KOPT-K1 (cell line): ENCODE results near the gene EWSR1.

ENCODE experiments used
- H3K27ac ChIP-seq: fragments of 200-600 bp; sonication (generic); 2 replicates; pipeline ENCODE4 v1.5.1; 2016; ENCODE audit warnings: antibody characterized with exemption, mild to moderate bottlenecking, low read depth, low read length; ENCODE audit not compliant: poor library complexity, severe bottlenecking
- H3K36me3 ChIP-seq: fragments of 200-600 bp; sonication (generic); 2 replicates; pipeline ENCODE4 v1.5.1; 2017; ENCODE audit warnings: antibody characterized with exemption, mild to moderate bottlenecking, low read length, moderate library complexity; ENCODE audit not compliant: insufficient read depth
- H3K9me3 ChIP-seq: fragments of 200-600 bp; sonication (generic); 2 replicates; pipeline ENCODE4 v1.5.1; 2017; ENCODE audit warnings: antibody characterized with exemption, low read length, mild to moderate bottlenecking; ENCODE audit not compliant: insufficient read depth, poor library complexity, severe bottlenecking

The EWSR1 gene

DNA sequence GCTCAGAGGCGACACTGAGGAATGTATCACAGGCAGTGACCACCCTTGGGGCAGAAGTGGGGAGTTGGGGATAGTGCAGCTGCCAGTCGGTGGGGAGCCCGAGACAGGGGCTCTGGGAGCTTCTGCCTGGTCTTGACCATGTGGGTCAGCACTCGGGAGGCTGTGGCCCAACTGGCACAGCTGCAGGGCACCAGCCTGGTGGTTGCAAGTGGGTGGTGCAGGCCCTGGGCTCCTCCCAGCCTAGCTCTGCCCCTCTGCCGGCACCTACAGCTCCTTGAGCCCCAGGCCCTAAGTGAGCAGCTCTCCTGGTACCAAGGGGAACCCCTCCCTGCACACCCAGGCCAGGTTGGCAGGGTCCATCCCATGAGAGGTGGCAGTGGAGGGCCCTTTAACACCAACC is 60.0 kb downstream of the EWSR1 start:
- no peaks in the 10 kb centered on the region for H3K9me3 ChIP-seq
- H3K36me3 ChIP-seq, result peaks cover 73% of the 10 kb centered on the region
- H3K27ac ChIP-seq, result no peak overlapping the region

DNA sequence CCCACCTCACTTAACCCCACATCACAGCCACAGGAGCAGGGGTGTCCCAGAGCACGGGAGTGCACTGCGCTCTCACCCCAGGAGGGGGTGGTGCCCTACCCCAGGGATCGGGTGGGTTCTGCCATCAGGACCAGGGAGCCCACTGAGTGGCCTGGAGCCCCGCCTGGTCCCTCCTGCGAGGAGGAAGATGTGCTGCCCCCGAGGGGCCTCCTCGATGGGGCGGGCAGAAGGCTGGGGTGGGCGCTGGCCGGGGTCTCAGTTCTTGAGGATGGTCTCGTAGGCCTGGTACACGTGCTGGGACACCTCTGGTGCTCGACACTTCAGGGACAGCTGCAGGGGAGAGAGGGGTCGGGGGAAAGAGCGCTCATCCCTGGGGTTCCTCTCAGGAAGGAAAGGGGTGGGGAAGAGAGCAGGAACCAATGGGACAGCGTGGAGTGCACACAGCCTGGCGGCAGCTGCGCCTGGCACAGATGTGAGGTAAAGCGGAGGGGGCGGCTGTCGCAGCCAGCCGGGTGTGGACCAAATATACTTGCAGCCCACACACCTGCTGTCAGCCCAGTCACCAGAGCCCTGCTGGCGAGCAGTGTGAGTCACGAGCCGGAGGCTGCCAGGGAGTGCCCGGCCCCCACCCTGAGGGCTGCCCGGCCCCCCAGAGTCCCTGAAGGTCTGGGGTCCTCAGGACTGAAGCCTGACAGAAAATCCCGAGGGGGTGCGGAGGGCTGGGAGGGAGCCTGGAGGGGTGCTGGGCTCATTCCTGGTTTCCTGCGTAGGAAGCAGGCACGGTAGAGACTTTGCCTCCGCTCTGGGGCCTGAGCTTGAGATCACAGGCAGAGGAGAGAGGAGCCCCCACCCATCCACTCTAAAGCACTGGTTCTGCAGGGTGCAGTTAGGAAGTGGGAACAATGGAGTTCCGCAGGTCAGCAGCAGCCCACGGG is 60.8 kb downstream of the EWSR1 start:
- H3K27ac ChIP-seq, result no peak overlapping the region
- peaks cover 80% of the 10 kb centered on the region for H3K36me3 ChIP-seq
- H3K9me3 ChIP-seq, result no peaks in the 10 kb centered on the region

DNA sequence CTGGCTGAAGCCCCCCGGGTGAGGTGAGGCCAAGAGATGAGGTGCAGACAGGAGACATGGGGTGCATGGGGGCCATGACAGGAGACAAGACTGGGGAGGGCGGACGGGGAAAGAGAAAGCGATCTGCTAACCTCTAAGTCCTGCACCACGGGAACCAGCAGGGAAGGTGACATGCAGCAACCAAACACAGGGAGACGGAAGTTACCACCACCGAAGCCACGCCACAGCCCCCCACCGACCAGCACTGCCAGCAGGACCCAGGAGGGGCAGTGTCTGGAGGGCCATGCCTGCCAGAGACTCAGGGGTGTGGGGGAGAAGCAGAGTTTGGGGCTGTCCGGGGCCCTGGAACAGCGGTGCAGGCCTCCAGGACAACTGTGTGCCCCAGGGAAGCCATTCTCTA is 61.5 kb downstream of the EWSR1 start:
- Histone ChIP-seq H3K36me3 (peaks cover 87% of the 10 kb centered on the region), H3K27ac (no peak overlapping the region), H3K9me3 (no peaks in the 10 kb centered on the region)

DNA sequence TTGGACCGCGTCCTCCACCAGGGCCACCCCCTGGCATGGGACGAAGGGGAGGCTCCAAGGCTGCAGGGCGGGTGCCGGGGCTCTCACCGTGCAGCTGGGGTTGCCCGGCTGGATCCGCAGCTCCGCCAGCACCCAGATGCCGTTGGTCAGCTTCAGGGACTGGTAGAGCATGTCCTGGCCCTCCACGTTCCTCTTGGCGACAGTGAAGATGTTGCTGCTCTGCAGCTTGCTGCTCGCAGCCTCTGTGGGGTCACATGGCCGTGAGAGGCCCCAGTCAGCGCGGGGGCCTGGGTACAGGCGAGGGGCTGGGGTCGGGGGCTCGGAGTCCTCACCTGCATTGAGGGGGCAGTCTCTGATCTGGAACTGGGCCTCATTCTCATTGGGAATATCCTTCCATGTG is 62.2 kb downstream of the EWSR1 start:
- no peak overlapping the region for H3K27ac ChIP-seq
- peaks cover 94% of the 10 kb centered on the region for H3K36me3 ChIP-seq
- no peaks in the 10 kb centered on the region for H3K9me3 ChIP-seq

DNA sequence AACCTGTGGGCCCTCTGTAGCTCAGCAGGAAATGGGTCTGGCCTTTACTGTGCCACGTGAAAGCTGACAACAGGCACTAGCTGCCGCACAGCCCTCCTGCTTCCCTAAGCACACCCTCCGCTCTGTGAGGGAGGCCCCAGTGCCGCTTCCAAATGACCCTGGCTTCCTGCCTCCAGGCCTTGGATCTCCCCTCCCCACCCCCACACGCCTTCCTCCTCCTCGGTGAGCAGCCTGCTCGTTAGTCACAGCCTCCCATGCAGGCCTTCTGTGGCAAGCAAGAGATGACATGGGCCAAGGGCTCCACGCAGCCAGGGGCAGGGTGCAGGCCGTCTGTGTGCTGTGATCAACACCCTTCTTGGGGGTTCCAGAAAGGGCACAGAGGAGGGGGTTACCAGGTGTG is 62.7 kb downstream of the EWSR1 start:
- no peak overlapping the region for H3K27ac ChIP-seq
- H3K36me3 ChIP-seq, result peaks cover 98% of the 10 kb centered on the region
- H3K9me3 ChIP-seq, result no peaks in the 10 kb centered on the region

DNA sequence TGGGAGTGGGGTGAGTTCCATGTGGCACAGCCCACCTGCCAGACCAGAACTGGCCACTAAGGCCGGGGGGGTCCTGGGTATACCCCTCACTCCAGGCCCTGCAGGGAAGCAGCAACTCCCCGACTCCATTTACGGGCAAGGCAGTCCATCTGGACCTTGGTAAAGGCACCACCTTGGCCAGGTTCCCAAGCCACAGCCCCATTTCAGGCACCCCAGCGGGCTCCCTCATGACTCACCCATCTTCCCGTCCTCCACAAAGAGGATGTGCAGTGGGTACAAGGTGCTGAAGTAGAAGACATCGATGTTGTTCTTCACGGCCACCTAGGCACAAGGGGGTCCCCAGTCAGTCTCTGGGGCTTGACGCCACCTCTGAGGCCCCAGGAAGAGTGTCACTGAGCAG is 63.1 kb downstream of the EWSR1 start:
- H3K36me3 ChIP-seq, result peaks cover 98% of the 10 kb centered on the region
- no peak overlapping the region for H3K27ac ChIP-seq

DNA sequence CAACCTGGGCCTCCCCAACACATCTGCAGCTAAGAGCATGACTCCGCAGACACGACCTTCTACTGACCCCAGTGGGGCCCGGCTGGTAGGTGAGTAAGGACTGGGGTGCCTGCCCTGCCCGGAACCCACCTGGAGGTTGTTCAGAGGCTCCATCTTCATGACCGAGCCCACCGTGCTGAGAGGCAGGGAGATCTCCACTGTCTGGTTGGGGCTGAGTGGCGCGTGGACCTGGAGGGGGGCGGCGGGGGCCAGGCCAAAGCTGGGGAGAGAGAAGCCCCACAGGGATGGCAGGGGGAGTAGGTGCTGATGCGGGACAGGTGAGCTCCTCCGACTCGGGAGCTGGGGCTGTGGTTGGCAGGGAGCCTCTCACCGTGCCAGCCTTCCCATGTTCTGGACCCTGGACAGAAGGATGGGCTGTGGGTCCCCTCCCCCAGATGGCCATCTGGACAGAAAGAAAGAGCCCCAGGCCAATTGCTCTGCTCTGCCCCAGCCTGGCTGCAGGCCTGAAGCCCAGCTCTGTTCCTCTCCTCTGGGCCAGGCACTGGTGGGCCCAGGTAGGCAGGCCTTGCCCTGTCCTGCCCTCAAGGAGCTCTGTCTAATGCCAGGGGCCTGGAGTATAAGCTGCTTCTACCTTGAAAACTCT is 63.7 kb downstream of the EWSR1 start:
- Histone ChIP-seq H3K9me3 (no peaks in the 10 kb centered on the region), H3K36me3 (peaks cover 98% of the 10 kb centered on the region)

More for the DNA sequence above, 63.1 kb downstream of the EWSR1 start:
- H3K9me3 ChIP-seq, result no peaks in the 10 kb centered on the region

DNA sequence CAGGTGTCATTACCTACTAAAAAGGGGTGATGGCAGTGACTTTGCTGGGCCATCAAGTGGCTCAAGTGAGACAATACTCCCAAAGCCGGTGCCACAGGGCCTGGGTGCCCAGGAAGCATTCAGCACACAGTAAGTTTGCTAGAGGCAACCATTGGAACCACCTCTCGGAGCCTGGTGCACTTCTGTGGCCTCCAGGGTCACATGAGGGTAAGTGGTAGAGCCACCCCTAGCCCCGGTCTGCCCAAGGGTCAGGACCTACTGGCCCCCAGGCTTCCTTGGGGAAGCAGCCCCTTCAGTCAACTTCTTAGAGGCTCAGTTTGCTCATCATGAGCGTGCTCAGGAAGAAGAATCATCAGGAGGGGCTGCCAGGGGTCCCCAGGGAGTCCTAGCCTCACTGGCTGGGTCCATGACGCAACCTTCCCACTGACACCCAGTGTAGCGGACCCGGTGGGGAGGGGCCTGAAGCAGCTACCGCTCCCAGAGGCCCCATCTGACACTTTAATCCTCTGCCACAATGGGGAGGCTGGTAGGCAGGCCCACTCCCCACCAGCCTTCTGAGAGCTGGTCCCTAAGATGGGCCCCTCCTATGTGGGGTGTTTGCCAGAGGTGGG is 64.9 kb downstream of the EWSR1 start:
- Histone ChIP-seq H3K27ac (no peak overlapping the region), H3K36me3 (peaks cover 99% of the 10 kb centered on the region)

More for the DNA sequence above, 63.7 kb downstream of the EWSR1 start:
- no peak overlapping the region for H3K27ac ChIP-seq

DNA sequence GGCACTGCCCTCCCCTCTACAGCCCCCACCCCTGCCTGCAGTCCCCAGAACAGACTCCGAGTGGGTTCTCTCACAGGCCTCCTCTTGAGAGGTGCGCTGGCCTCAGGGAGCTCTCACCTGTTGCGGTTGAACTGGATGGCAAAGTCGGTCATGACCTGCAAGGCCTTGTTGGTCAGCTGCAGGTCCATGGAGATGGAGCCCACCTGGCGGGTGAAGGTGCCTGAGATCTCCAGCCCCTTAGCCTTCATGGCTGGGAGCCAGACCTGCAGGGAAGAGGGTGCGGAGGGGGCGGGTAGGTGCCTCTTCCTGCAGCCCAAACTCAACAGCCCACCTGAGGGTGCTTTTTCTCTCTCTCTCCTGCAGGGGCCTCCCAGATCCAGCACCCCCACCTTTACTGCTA is 66.1 kb downstream of the EWSR1 start:
- H3K27ac ChIP-seq, result no peak overlapping the region
- H3K9me3 ChIP-seq, result no peaks in the 10 kb centered on the region
- peaks cover 99% of the 10 kb centered on the region for H3K36me3 ChIP-seq

More for the DNA sequence above, 64.9 kb downstream of the EWSR1 start:
- no peaks in the 10 kb centered on the region for H3K9me3 ChIP-seq

DNA sequence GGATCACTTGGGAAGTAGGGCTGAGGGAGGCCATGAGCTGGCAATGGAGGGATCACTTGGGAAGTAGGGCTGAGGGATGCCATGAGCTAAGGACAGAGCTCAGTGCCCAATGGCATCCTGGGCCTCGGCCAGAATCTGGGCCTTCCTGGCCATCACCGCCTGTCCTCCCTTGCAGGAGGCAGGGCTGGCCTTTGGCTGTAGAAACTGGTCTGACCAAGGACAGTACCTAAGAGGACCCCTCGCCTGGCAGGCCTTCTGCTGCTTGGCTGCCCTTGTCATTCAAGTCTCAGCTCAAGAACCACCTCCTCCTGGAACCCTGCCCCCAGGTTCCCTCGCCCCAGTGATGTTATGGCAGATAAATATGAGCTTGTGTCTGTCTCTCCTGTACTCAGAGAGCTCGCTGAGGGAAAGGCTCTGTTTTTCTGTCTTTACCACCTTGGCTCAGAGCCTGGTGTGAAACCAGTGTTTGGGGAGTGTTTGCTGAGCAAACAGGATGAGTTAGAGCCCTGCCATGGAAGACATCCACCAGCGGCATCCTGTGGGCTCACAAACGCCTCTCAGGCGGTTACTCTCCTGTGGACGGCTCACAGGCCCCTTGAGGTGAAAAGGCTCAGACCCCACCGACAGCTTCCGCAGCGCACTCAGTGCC is 66.8 kb downstream of the EWSR1 start:
- H3K27ac ChIP-seq, result no peak overlapping the region
- no peaks in the 10 kb centered on the region for H3K9me3 ChIP-seq
- H3K36me3 ChIP-seq, result peaks cover 99% of the 10 kb centered on the region

DNA sequence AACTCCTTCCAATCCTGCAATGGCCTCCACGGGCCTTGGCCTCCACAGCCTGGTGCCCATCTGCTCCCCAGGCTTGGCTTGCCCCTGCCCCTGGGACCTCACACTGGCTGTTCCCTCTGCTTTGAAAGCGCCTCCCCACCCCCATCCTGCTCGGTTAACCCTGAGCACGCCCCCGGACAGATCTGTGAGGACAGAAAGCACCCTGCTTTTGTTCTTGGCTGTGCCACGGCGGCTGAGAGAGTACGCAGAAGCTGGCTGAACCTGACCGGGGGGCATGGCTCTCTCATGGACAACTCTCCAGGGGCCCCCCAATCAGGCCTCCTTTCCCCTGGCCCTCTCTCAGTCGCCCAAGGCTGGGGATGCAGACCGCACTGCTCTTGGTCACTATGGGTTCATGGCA is 67.6 kb downstream of the EWSR1 start:
- Histone ChIP-seq H3K27ac (no peak overlapping the region), H3K9me3 (no peaks in the 10 kb centered on the region), H3K36me3 (peaks cover 99% of the 10 kb centered on the region)

DNA sequence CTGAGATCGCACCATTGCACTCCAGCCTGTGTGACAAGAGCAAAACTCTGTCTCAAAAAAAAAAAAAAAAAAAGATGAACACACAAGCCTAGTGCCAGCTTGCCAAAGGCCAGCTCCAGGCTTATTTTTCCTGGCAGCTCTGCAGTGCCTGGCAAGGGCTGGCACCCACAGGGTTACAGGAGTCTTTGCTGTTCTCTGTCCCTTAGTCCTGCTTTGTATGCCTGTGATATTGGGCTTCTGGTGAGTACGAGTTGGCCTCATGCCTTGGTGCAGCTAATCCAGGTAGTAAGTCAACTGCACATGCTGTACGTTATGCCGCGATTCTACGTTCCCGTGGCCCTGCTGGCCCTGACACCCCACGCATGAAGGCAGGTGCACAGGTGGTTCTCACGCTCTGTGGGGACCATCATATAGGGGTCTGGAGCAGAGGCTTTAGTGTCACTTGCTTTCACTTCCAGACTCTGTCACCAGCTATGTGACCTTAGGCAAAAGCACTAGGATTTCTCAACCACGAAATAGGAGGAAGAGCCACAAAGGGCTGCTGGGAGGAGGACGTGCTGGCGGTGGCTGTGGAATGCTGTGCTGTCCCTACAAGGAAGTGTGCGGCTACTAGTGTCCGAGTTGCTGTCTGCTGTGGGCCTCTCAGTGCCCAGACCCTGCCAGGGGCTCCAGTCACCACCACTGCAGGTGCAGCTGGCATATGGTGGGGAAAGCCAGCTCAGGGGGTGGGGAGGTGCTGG is 68.9 kb downstream of the EWSR1 start:
- Histone ChIP-seq H3K36me3 (peaks cover 99% of the 10 kb centered on the region), H3K27ac (no peak overlapping the region)

DNA sequence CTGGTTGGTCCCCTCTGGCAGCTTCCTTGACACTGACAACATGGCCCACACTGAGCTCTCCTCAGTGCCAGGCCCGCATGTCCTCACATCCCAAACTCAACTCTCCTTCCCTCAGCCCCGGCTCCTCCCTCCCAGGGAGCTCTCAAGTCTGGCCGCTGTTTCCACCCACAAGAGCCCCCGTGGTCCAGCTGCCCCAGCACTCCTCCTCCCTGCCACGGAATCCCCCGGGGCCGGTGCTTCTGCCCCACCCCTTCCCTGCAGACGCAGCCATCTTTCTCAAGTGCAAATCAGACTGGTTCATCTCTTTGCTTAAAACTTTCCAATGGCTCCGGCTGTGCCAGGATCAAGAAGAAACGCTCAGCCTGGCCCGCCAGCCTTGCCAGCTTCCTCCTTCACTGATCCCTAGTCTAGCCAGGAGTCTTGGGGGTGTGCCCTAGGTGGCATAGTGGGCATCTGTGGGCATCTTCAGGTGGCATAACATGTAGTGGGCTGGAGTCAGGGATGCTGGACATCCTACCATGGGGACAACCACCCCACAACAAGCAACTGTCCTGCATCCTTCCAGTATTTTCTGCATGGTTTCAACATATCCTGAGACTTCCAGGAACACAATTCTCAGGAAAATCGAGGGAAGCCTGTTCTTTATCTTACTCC is 69.7 kb downstream of the EWSR1 start:
- no peak overlapping the region for H3K27ac ChIP-seq
- no peaks in the 10 kb centered on the region for H3K9me3 ChIP-seq
- peaks cover 99% of the 10 kb centered on the region for H3K36me3 ChIP-seq

More for the DNA sequence above, 68.9 kb downstream of the EWSR1 start:
- H3K9me3 ChIP-seq, result no peaks in the 10 kb centered on the region

DNA sequence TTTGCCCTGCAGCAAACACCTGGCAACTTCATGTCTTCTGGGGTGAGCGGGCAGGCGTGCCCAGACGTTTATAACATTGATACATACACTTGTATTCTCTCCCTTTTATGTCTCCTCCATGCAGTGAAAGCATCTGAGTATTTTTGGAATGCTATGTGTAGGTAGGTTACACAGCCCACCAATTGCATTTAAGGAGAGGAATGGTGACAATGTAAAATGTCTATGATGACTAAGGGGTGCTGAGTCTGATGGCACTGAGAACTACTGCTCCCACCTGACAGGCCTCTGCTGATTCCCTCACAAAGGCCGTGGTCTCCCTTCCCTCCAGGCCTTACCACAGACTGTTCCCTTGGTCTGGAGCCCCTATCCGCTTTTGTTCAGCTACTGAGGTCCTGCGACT is 70.3 kb downstream of the EWSR1 start:
- peaks cover 99% of the 10 kb centered on the region for H3K36me3 ChIP-seq
- H3K27ac ChIP-seq, result no peak overlapping the region

More for the DNA sequence above, 70.3 kb downstream of the EWSR1 start:
- no peaks in the 10 kb centered on the region for H3K9me3 ChIP-seq
